NCI-H146 treated with DMSO at 0.1 percent for 48 hours (cell line): ENCODE data around the gene TXNDC11.

ENCODE experiments used
- DNase-seq: peaks from one replicate; lab custom pipeline; 2025; ENCODE audit not compliant: unreplicated experiment; lab: John Stamatoyannopoulos, UW

The TXNDC11 gene

GRCh38 chr16:11662582-11662981 is 80.1 kb downstream of the TXNDC11 start:
- no peak for DNase-seq

DNA sequence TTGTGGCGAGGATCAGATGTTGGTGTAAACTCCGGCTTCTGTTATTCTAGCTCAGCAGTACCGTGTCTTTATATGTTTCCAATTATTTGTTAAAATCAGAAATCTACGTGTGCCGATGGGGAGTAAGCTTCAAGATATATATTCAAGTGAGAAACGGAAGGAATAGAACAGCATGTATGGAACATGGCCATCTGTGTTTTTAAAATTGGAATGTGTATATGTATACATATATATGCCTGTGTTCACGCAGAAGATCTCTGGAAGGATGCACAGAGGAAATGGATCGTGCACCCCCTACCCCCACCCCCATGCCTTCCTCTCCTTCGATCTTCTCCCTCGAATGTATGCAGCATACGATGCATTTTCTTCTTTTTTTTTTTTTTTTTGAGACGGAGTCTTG is 82.1 kb downstream of the TXNDC11 start:
- no peak for DNase-seq

GRCh38 chr16:11658896-11659708 is 83.6 kb downstream of the TXNDC11 start:
- no peak for DNase-seq

GRCh38 chr16:11657556-11657955 is 85.1 kb downstream of the TXNDC11 start:
- DNase-seq = no peak

- DNase-seq = no peak
Observed at GRCh38 chr16:11655655-11656054, 87.0 kb downstream of the TXNDC11 start.

DNA sequence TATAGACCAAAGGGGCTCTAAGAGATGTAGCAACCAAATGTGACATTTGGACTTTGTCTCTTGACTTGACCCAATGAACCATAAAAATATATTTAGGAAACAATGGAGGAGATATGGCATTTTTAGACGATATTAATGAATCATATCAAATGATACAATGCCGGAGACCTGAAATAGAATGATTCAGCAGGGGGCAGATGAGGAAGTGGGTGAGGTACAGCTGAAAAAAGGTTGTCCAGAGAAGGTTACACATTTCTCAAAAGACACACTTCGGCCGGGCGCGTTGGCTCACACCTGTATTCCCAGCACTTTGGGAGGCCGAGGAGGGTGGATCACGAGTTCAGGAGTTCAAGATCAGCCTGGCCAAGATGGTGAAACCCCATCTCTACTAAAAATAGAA is 90.9 kb downstream of the TXNDC11 start:
- no peak for DNase-seq

GRCh38 chr16:11650641-11651591 is 91.7 kb downstream of the TXNDC11 start:
- no peak for DNase-seq

DNA sequence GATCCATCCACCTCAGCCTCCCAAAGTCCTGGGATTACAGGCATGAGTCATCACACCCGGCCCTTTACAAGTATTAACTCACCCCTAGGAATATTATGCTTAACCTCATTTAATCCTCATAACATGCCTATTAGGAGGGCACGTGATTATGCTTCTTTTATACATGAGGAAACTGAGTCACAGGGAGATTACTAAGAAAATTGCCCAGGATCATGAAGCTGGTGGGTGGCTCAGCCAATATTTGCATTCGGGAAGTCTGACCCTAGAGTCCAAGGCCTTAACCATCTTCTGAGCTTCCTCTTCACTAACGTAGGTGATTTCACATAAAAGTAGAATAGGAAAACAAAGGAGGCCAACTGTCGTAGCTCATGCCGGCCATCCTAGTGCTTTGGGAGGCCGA is 93.4 kb downstream of the TXNDC11 start:
- DNase-seq = no peak

DNA sequence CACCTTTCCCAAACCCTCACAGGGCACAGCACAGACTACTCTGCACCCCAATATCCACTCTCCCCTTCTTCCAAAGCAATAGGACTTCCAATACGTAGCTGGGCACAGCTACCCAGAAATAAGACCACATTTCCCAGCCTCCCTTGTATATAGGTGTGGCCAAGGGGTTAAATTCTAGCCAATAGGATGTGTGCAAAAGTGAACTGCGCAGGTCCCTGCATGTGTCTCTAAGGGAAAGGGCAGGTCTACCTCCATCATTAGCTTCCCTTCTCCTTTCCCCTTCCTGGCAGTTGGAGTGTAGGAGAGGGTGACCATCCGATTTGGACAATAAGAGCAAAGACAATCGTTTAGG is 99.9 kb downstream of the TXNDC11 start:
- DNase-seq = no peak

GRCh38 chr16:11640987-11641817 is 101.5 kb downstream of the TXNDC11 start:
- peak; percentile 77 for DNase-seq

- peak; percentile 37 for DNase-seq
Observed at GRCh38 chr16:11639925-11640899, 102.4 kb downstream of the TXNDC11 start.

DNA sequence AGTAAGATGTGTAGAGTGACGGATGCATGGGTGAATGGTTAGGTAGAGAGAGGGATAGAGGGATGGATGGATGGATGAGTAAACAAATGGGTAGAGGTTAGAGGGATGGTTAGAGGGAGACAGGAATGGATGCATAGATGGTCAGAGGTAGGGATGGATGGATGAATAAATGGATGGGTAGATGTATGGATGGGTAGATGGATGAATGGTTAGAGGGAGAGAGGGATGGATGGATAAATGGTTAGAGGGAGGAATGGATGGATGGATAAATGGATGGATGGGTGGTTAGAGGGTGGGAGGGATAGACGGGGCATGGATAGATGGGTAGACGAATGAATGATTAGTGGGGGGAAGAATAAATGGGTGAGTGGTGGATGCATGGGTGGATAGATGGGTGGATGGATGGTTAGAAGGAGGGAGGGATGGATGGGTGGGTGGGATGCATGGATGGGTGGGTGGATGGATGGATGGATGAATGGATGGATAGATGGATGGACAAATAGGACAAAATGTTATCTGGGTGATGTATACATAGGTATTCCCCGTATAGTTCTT is 103.6 kb downstream of the TXNDC11 start:
- DNase-seq = no peak

DNA sequence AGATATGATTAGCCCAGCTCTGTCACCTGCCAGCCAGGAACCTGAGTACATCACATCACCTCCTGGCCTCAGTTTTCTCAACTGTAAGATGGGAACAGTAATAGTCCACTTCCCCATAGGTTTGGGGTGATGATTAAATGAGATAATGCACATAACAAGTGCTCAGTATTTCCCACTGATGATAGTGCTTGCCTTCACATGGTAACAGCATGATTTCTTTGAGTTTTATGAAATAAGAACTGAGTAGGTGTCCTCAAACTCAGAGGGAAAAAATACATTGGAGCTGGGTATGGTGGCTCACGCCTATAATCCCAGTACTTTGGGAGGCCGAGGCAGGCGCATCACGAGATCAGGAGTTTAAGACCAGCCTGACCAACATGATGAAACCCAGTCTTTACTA is 104.5 kb downstream of the TXNDC11 start:
- DNase-seq = no peak

GRCh38 chr16:11637320-11637719 is 105.3 kb downstream of the TXNDC11 start:
- DNase-seq = no peak

GRCh38 chr16:11636172-11636721 is 106.4 kb downstream of the TXNDC11 start:
- DNase-seq = peak; percentile 100

GRCh38 chr16:11635679-11636171 is 106.9 kb downstream of the TXNDC11 start:
- no peak for DNase-seq

DNA sequence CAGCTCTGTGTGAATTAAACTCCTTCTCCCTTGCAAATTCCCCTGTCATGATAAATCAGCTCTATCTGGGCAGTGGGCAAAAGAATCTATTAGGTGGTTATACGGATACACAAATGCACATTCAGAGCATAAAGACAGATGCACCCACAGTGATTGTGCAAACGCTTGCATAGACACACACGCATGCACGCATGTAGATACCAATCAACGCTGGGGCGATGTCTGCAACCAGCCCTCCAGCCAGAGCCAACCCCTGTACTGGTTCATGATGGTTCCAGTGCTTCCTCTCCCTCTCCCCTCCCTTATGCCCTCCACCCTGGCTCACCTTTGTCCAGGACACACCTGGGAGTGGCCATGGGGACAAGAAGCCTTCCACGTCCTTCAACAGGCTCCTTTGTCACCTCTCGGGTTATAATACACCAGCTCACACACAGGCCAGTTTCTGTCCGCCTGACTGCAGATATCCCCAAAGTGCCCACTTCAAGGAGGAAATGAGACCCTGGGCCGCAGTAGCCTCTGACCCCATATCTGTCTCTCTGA is 107.5 kb downstream of the TXNDC11 start:
- no peak for DNase-seq

DNA sequence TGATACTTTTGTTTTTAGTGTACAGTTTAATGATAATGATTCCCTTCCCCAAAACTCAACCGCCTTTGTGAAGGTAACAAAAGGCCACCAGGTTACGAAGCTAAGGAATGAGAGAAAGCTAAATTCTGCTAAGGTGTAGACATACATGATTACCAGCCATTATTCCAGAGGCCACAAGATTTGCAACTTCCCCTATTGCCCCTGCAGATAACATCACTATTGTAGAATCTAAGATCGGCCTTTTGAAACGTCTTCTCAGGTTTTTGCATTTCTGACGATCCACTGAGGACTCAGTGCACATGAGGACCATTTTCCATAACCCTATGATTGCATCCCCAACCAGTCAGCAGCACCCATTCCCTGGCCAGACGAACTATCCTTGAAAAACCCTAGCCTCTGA is 108.3 kb downstream of the TXNDC11 start:
- no peak for DNase-seq

DNA sequence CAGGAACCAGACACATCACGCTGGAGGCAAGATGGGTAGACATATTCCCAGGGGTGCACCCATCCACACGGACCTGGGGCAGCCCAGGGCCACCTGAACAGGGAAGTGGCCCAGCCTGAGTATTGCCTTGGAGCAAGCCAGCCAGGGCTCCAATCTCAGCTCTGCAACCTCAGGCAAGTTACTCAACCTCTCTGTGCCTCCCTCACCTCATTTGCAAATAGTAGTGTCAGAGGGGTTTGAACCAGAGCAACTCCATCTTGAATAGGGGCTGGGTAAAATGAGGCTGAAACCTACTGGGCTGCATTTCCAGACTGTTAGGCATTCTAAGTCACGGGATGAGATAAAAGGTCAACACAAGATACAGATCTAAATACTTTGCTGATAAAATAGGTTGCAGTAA is 109.5 kb downstream of the TXNDC11 start:
- DNase-seq = no peak
